ENCODE results near the gene MAN2A1.

DNA sequence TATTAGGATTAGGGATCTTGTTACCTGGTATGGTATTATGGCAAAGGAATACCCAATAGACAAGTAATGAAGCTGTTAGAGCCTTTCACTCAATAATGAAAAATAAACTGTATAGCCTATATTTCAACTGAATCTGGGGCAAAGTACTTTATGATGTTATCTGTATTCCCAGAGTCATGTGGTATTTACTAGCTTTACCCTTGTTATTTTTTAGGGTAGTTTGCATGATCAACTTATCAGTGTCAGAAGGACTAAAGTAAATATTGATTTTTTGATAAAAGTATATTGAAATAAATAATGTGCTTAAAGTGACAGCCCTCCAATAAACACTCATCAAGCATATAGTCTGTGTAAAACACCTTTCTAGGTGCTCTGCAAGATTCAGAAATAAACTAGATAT lies 64.6 kb downstream of the MAN2A1 start:
- TF ChIP-seq, protein P1, sequence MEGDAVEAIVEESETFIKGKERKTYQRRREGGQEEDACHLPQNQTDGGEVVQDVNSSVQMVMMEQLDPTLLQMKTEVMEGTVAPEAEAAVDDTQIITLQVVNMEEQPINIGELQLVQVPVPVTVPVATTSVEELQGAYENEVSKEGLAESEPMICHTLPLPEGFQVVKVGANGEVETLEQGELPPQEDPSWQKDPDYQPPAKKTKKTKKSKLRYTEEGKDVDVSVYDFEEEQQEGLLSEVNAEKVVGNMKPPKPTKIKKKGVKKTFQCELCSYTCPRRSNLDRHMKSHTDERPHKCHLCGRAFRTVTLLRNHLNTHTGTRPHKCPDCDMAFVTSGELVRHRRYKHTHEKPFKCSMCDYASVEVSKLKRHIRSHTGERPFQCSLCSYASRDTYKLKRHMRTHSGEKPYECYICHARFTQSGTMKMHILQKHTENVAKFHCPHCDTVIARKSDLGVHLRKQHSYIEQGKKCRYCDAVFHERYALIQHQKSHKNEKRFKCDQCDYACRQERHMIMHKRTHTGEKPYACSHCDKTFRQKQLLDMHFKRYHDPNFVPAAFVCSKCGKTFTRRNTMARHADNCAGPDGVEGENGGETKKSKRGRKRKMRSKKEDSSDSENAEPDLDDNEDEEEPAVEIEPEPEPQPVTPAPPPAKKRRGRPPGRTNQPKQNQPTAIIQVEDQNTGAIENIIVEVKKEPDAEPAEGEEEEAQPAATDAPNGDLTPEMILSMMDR (optimal IDR thresholded peaks at IDR 0.05 in 1 of 3, IDR thresholded peaks at IDR 0.05 in 1 of 3, conservative IDR thresholded peaks at IDR 0.05 in 1 of 3; ENCODE audit: extremely low read depth in 1 of 3, insufficient read depth in 2 of 3, low read length in 3 of 3), result no peak
- TF ChIP-seq EZH2 (IDR thresholded peaks at IDR 0.05; ENCODE audit: low read length), result no peak

All from keratinocyte (primary cell).